ENCODE measurements around the gene HOXD13. TPM values are rescaled to one million over a fixed set of nuclear protein-coding genes. Genes with fewer than 3 reads are reported as not detected.

Gene HOXD13
- total RNA-seq, 1 experiment from 2014 or later, result 0.36 TPM

- ATAC-seq, result peak; percentile 31; the same call in 1 of the 2 replicates
- TF ChIP-seq EZH2 (IDR thresholded peaks at IDR 0.05; ENCODE audit: low read length, unreplicated experiment), result no peak
- TF ChIP-seq CTCF (conservative IDR thresholded peaks at IDR 0.05; ENCODE audit: low read depth, low read length), result peak; percentile 78
- no peak for TF ChIP-seq EZH2phosphoT487 (IDR thresholded peaks at IDR 0.05; ENCODE audit: borderline replicate concordance, low read length)
- Histone ChIP-seq H3K79me2 (ENCODE audit: low read length) (no peaks in the 10 kb centered on the region), H3K27me3 (ENCODE audit: low read length) (peaks cover 11% of the 10 kb centered on the region; the same call in 1 of the 2 replicates), H3K9me2 (replicated peaks; ENCODE audit: low read length) (no peaks in the 10 kb centered on the region), H3K4me3 (ENCODE audit: low read length) (no peak overlapping the region), H3K36me3 (ENCODE audit: low read depth, low read length) (no peaks in the 10 kb centered on the region), H3K9ac (ENCODE audit: low read length) (no peak overlapping the region), H4K20me1 (ENCODE audit: low read length) (no peaks in the 10 kb centered on the region), H3K4me1 (ENCODE audit: insufficient read depth, low read length) (no peaks in the 10 kb centered on the region), H3K9me3 (ENCODE audit: low read length) (no peaks in the 10 kb centered on the region), H3F3A (ENCODE audit: low read length, unreplicated experiment) (no peaks in the 10 kb centered on the region), H2AFZ (ENCODE audit: low read length) (no peak overlapping the region), H3K27ac (ENCODE audit: low read length) (no peak overlapping the region), H3K4me2 (ENCODE audit: low read length) (peak overlapping the region; percentile 56; the same call in 1 of the 2 replicates)
- CTCF ChIA-PET, result no interaction called here
- POLR2A ChIA-PET (ENCODE audit: unreplicated experiment), result no interaction called here
- peak; percentile 54 for DNase-seq
- intact Hi-C loops (cut with micrococcal nuclease), result no loop called here
- no TSS peak for BruUV-seq (replicated peaks)
Observed at GRCh38 chr2:176118601-176119339, 26.2 kb downstream of the HOXD13 start.

GRCh38 chr2:176120364-176121189, 28.1 kb downstream of the HOXD13 start:
- Histone ChIP-seq H3K9me2 (replicated peaks; ENCODE audit: low read length) (no peaks in the 10 kb centered on the region), H3K27me3 (ENCODE audit: low read length) (no peaks in the 10 kb centered on the region), H3K4me3 (ENCODE audit: low read length) (no peak overlapping the region), H3K9ac (ENCODE audit: low read length) (no peak overlapping the region), H3K4me2 (ENCODE audit: low read length) (no peak overlapping the region), H3K79me2 (ENCODE audit: low read length) (no peaks in the 10 kb centered on the region), H3K9me3 (ENCODE audit: low read length) (no peaks in the 10 kb centered on the region), H3F3A (ENCODE audit: low read length, unreplicated experiment) (no peaks in the 10 kb centered on the region), H3K4me1 (ENCODE audit: insufficient read depth, low read length) (no peaks in the 10 kb centered on the region), H3K36me3 (ENCODE audit: low read depth, low read length) (no peaks in the 10 kb centered on the region), H2AFZ (ENCODE audit: low read length) (no peak overlapping the region), H3K27ac (ENCODE audit: low read length) (no peak overlapping the region), H4K20me1 (ENCODE audit: low read length) (no peaks in the 10 kb centered on the region)
- ATAC-seq (no peak), DNase-seq (no peak)
- no peak for TF ChIP-seq EZH2 (IDR thresholded peaks at IDR 0.05; ENCODE audit: low read length, unreplicated experiment)
- TF ChIP-seq CTCF (conservative IDR thresholded peaks at IDR 0.05; ENCODE audit: low read depth, low read length), result no peak
- no peak for TF ChIP-seq EZH2phosphoT487 (IDR thresholded peaks at IDR 0.05; ENCODE audit: borderline replicate concordance, low read length)
- intact Hi-C loops (cut with micrococcal nuclease), result no loop called here
- POLR2A ChIA-PET (ENCODE audit: unreplicated experiment), result no interaction called here
- CTCF ChIA-PET, result interaction anchor here (0.5 to 0.6 kb wide), 2 partner anchors 11 to 813 kb away, joined by 3 to 7 read pairs; no protein-coding TSS in a partner anchor
- BruUV-seq (replicated peaks), result no TSS peak

All from PC-3 (cell line).